NCI-H2029 treated with DMSO at 0.1 percent for 48 hours (cell line): ENCODE measurements around the gene PSMD5.

Source experiments
- DNase-seq: peaks from one replicate; lab custom pipeline; 2025; lab: John Stamatoyannopoulos, UW

The PSMD5 gene

DNA sequence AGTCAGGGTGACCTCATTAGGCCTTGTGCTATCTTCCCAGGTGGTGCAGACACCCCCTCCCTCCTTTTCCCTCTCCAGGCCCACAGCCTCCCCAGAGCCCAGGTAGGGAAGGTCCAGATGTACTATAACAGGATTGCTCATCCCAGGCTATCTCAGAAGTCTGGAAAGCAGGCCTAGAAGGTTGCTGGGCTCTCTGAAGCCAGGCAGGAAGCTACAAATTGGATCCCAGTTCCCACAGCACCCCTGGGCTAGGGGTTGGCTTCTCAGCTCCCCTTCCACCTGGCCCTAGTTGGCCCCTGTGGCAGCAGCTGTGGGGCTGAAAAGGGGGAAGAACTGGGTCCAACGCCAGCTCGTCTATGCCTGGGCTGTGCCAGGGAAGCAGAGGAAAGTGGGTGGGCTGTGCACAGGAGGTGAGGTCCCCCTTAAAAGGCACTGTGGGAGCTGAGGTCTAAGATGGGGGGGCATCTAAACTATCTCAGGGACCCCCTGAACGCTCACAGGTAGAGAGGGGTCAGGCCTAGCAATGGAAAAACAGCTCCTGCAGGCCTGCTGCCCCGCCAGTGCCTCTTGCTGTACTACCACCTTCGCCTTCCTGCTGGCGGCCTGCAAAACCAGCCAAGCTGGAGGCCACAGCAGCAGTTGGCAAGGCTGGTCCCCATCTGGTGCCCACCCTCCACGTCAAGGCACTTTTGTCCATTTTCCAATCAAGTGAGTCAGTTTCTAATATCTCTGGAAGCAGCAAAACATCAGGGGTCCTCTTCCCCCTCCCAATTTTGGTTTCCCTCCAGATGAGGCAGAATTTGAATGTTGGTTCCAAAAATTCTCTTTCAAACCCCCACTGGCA is 13.3 kb upstream of the PSMD5 start:
- DNase-seq: no peak

DNA sequence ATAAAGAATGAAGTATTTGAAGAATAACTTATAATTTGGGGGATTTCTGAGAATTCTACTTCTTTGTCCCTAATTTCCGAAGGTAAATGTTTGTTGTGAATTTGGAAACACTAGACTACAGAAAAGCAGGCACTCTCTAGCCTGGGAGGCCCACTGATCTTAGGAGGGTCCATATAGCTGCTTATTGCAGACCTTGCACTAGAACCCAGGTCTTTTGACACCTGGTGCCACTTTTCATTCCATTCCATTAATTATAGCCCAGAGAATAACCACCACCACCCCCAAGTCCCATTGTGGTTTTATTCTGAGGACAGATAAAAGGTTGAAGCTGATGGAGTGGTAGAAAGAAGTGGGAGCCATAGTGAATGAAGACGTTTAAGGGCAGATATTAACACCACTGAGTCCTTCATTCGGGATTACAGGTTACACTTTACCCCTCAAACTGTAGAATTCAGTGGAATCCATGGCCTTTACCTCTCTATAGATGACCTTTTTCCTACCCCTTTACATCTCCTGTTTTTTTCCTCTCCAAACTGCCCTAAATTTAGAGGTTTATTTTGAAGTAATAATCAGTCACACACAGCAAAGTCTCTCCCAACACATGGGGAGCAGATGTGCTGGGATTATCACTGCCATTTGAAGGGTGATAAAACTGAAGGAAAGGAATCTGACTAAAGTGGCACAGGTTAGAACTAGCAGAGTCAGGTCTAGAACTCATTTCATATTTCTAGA is 12.0 kb upstream of the PSMD5 start:
- DNase-seq: no peak

DNA sequence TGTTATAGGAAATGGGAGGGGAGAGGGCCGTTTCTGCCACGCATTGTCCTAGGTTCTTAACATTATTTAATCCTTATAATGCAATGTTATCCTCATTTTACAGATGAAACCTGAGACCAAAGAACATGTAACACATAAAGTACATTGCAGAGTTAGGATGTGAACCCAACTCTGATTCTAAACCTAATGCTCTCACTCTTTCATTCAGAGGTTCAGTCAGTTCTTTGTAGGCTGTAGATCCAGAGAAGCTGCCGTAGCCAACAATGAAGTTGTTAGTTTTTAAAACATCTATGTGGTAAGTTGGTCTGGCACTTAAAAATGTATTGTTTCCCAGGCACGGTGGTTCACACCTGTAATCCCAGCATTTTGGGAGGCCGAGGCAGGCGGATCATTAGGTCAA is 10.5 kb upstream of the PSMD5 start:
- no peak for DNase-seq

DNA sequence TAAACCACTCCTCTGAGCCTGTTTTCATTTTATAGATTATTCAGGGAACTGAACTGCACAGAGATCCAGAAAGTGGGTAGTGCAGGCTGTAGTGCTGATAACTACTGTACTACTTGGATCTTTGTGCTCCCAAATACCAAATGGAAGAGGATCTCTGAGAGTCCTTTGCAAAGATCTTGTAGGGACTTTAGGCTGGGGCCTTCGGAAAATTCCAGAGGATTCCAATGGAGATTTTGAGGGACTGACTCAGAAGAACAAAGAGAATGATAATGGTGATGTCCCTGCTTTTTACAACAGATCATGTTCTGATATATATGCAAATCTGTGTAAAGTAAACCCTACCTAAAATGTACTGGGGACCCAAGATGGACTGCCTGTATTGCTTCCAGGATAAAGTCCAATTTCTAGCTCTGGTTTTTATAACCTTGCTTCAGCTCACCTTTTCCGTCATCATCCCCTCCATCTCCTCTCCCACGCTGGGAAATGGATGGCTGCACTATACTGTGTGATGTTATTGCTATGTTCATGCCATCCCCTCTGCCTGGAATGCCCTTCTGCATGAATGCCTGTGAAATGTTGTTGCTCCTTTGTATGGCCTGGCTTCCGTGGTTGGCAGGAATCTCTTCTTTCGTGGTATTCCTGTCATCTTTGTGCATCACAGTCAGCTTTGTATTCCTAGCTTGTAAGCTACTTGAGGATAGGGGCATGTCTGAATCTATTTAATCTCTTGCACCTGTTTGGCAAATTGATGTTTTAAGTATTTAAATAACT is 9.7 kb upstream of the PSMD5 start:
- no peak for DNase-seq

DNA sequence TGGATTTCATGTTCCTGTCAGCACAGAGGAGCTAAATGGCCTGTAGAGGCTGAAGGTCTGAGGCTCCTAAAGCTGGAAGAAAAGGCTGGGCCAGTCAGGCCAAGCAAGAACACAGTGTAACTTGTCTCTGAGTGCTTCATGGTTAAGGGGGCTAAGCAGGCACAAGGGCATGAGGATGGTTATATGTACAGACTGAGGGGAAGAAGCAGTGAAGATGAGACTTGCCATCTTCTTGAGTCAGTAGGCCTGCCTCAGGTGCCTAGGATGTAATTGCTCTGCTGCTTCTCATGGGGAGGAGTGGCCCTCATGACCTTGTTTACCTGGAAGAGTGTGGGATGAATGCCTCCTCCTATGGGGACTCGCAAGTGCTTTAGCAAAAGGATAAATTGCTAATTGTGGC is 8.7 kb upstream of the PSMD5 start:
- no peak for DNase-seq

DNA sequence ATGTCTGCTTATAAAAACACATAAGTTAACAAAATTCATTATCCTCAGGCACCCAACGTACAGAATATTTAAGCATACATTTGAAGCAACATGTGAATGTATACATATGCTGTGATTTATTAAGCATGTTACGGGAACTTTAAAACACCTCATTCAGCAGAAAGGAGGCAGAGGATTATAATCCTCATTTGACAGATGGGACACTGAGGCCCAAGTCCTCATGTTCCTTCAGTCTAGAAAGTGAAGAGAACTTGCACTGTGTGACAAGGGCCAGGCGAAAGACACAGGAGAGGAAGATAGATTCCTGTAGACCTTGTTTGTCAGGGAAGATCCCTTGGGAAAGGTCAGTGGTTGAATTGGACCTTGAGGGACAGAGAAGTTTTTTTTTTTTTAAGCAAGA is 7.6 kb upstream of the PSMD5 start:
- no peak for DNase-seq

DNA sequence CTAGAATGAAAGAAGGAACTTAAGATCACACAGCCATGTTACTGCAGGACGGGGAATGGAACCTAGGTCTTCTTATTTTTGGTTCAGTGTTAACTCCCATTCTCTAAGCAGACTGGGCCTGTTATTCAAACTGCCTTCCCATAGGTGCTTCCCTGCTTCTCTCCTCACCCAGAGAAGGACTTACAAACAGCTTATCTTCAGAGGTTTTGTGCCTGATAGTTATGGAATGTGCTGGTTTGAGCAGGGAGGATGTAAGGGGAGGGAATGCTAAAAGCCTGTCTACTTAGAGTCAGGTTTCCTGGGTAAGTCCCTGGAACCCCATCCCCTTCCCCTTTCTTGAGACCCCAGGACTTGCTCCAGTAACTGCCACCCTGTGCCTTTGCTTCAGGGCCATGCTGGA is 4.2 kb upstream of the PSMD5 start:
- DNase-seq: no peak

DNA sequence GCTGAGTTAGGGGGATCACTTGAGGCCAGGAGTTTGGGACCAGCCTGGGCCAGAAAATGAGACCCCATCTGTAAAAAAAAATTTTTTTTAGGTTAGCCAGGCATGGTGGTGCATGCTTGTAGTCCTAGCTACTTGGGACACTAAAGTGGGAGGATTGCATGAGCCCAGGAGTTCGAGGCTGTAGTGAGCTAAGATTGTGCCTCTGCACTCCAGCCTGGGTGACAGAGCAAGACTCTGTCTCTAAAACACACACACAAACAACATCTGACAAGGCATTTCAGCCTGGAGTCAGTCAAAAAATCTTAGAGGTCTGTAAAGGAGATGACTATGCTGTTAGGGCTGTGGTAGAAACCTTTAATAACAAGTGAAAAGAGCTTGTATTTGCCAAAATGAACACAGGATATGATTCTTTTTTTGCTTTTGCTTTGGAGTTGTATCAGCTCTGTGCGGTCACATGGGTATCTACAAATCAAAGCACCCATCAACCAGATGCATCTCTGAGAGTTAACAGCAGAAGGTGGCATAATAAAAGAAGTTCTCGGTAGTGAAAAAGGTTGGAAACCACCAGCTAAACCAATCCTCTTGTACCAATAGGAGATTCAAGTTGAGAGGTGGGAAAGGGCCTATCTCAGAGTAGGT is 3.6 kb upstream of the PSMD5 start:
- no peak for DNase-seq

DNA sequence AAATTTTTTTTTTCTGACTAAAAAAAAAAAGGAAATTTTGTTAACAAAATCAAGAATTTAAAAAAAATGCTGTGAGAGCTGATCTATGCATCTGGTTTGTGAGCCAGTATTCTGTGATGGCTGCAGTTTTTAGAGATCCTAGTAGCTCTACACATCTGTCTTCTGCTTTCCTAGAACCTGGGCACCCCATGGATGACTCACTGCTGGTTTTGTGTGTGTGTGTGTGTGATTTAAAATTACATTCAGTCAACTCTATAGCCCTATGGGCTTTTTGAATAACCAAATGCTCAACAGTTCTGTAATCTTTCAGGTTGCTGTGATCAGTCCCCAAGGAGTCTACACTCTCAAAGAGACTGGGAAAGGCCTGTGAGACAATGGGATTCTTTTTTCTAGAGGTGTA is 2.5 kb upstream of the PSMD5 start:
- no peak for DNase-seq

DNA sequence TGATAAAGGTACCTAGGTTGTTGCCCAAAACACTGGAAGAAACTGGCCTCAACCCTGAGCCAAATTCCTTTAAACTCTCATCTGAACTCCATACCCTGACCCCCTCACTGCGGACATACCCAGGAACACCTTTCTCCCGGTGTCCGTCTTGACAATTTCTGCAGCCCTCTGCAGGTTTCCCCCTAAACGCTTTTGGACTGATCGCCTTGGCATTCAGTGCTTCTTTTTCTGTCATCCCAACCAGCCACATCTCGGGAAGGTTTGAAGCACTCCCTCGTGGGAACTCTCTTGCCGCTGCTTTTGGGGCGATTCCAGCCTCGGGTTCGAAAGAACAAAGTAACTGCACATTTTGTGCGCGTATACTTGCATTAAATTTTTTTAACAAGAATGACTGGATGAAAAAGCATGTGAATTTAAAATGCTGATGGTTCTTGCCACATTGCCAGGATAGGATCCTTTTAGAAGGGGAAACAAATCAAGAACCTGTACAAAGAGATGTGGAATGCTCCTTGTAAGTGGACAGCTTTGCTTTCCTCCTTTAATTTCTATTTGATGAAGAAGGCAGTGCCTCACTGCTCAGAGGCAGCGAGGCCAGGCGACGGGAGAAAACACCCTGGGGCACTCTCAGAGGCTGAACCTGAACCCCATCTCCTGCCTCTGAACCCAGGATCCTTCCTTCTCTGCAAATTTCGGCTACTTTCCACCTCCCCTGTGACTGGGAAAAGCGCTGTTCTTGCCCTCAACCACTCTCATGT is 615 bp downstream of the PSMD5 start:
- DNase-seq: no peak

DNA sequence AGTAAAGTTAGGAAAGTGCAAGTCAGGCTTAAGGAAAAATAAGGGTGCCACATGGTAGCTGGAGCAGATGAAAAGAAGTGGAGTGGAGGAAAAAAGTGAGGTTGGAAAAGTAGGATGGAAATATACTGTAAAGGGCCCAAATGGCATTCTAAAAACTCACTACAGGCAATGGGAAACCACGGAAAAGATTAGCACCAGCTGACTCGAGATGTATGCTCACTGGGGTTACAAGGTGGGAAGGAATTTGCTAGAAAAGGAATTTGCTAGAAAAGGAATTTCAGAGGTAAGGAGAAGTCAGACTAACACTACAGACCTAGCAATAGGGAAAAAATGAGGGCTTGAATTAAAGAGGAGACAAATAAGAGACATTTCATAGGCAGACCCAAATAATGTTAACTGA is 3.6 kb downstream of the PSMD5 start:
- no peak for DNase-seq

DNA sequence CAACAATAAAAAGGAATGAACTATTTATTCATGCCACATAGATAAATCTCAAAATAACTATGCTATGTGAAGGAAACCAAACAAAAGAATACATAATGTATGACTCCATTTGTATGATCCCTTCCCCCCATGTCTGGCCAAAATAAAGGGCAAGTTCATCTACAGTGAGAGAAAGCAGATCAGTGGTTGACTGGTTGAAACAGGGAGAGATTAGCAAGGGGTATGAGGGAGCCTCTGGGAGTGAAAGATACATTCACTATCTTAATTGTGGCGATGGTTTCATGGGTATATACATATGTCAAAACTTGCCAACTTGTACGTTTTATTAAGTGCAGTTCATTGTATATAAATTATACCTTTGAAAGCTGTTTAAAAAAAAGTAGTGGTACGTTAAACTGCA is 4.8 kb downstream of the PSMD5 start:
- DNase-seq: no peak

DNA sequence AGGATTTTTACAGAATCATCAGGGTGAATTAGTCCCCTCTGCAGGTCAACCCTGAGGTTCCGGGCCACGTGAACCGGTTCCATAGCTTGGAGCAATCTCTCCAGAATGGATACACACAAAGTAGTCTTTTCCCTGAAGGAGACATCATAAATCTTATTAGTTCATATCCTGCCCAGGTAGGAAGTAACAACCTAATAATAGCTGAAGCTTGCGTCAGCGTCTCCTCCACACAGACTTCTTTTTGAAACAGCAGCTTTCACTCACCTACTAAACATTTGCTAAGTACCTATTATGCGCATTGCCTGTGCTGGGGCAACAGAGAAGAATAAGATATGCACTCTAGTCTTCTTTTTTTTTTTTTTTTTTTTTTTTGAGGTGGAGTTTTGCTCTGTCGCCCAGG is 9.4 kb downstream of the PSMD5 start:
- no peak for DNase-seq

DNA sequence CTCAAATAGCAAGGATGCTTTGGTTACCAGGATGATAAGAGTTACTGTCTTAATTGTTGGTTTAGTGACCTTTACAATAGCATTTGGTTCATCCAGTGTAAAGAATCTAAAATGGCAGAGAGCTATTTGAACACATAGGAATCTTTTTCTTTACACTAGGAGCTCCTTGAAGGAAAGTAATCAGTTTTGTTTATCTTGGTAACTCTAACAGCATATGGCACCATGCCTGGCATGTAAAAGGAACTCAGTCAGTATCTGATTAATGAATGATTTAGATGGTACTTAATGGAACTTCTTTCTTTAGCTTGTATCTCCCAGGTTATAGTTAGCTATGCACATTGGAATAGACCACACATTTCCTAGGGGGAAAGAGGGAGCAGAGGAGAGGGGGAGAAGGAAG is 9.9 kb downstream of the PSMD5 start:
- DNase-seq: no peak

DNA sequence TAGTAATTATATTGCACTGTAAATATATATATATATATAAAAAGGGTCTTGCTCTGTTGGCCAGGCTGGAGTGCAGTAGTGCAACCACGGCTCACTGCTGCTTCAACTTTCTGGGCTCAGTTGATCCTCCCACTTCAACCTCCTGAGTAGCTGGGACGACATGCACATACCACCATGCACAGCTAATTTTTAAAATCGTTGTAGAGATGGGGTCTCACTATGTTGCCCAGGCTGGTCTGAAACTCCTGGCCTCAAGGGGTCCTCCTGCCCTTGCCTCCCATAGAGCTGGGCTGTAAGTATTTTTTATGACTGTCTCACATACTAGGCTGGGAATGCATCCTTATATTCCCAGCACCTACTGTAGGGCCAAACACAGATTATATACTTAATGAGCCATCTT is 11.9 kb downstream of the PSMD5 start:
- no peak for DNase-seq

DNA sequence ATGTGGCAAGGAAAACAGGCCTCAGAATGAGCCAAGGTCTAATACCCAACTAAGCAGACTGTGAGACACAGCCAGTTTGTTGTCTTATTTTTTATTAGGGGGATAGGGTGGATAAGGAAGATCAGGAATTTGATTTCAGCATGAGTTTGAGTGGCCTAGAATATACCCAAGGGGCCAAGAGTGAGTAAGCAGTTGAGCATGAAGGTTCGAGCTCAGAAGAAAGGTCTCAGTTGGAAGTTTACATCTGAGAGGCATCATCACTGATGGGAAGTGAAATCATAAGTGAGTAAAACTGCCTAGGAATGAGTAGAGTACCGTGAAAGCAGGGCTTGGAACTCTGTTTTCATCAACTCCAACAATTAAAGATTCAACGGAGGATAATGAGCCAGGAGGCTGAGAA is 12.6 kb downstream of the PSMD5 start:
- DNase-seq: no peak

DNA sequence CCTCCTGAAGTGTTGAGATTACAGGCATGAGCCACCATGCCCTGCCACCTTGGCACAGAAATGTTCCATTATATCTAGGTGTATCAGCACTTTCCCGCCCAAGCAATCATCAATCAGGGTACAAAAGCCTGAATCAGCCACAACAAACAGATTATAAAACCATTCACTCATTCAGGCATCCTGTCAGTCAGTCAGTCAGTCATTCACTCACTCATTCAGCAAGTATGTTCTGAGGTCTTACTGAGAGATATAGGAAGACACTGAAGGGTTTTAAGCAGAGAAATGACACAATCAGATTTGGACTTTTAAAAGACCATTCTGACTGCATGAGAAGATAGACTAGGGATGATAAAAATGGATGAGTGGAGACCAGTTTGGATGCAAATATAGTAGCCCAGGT is 13.1 kb downstream of the PSMD5 start:
- DNase-seq: no peak

DNA sequence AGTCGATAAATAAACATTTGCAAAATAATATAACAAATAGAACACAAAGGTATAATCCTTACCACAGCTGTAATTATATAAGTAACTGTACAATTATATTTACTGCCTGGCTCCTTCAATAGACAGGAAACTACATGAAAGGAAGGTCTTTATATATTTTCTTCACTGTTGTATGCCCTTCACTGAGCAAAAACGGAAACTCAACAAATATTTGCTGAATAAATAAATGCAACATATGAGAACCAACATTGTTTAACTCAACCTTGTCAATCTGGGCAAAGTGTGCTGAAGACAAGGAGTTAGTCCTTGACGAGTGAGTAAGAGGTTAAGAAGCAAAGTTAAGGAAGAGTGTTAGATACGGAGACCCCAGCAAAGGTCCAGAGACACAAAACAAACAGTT is 22.6 kb downstream of the PSMD5 start:
- no peak for DNase-seq

DNA sequence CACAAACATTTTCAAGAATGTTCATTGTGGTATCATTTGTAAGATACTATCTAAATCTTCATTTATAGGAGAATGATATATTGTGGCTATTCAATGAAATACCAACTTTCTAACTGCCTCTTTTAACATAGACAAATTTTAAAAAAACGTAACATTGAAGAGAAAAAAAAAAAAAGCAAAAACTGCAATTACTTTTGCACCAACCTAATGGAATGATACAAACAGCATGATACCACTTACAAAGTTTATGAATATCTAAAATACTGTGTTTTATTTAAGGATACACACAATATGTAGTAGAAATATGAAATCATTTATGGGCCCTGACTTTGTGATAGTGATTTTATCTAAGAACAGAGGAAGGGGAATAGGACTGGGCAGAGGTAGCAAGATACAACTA is 24.1 kb downstream of the PSMD5 start:
- DNase-seq: no peak

DNA sequence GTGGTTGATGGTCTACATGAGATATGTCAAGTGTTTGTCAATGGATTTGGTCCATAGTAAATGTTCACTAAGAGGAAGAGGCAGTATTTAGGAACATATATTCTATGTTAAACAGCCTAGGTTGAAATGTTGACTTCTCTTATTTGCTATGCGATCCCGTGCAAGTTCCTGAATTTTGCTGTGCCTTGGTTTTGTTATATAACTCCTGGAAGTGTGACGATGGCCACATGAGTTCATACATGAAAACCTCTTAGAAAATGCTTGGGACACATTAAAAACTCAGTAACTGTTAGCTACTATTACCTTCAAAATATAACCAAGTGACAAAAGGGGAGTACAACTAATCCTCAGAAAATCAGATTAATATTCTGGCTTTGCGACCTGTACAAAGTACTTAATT is 27.6 kb downstream of the PSMD5 start:
- no peak for DNase-seq

DNA sequence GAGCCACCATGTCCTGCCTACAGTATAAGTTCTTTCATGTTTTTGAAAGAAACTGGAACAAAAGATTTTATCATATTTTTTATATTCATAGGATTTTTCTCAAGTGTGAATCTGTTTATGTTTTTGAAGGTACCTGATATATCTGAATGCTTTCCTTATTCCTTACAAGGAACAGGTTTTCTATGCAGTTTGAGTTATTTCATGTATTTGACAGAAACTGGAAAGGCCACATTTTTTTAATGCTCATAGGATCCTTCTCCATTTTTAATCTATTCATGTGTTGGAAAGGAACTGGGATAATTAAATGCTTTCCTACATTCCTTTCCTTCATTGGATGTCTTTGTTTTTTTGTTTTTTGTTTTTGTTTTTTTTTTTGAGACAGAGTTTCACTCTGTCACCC is 33.8 kb downstream of the PSMD5 start:
- no peak for DNase-seq
